K562 (cell line): Measurements from ENCODE around the gene SPAG16. TPM values are rescaled to one million over a fixed set of nuclear protein-coding genes. Genes with fewer than 3 reads are reported as not detected.

Source experiments
- ATAC-seq: fragments of 200-7000 bp; cut with Tn5 transposase; 3 replicates; pipeline ENCODE4 v1.9.1; 2020; ENCODE audit warnings: moderate library complexity
- BruUV-seq: library from RNA; stranded (reverse); fragments of 400-500 nt; replicated peaks from 2 replicates; lab custom pipeline; 2021; lab: Mats Ljungman, UMichigan
- CTCF ChIA-PET: fragments of 300-600 bp; formaldehyde crosslinking; extraction: SDS; loops from one replicate; lab custom pipeline; 2021; ENCODE audit warnings: low intra/inter-chr PET ratio; lab: Yijun Ruan, JAX
- POLR2A ChIA-PET: fragments of 300-600, 350-650 bp; sonication (Branson Sonifier 250); formaldehyde crosslinking; extraction: SDS; loops from one replicate; lab custom pipeline; 2021; ENCODE audit warnings: antibody characterized with exemption, inconsistent platforms; lab: Yijun Ruan, JAX
- DNase-seq, 4 experiments: peaks; one replicate each; pipeline versions ENCODE4 v3.0.0 to v3.0.0-alpha.2; 2011 to 2018; ENCODE audit warnings: low spot score in 3 of 4, mixed read lengths in 3 of 4; ENCODE audit errors: extremely low read depth in 1 of 4
- FAIRE-seq: peaks from 2 replicates; lab custom pipeline; 2011; peaks lifted over from hg19 to GRCh38; lab: Jason Lieb, UNC
- H2AFZ ChIP-seq: 2 replicates; pipeline ENCODE4 v1.6.0; 2011; ENCODE audit warnings: low read depth, low read length, control low read depth, inconsistent platforms
- H3K27ac ChIP-seq: fragments of 200-600 bp; 3 replicates; pipeline ENCODE4 v1.8.0; 2011; ENCODE audit warnings: low read depth, mild to moderate bottlenecking, control low read depth, inconsistent platforms, low read length, moderate library complexity, mixed read lengths; ENCODE audit errors: extremely low read depth
- H3K27me3 ChIP-seq, 2 experiments: fragments of 300-600 bp in 1 of 2; 2 replicates in 1 of 2; 3 replicates in 1 of 2; pipeline versions ENCODE4 v1.6.0 to v1.8.0; 2011; ENCODE audit warnings: inconsistent platforms in 2 of 2, low read length in 2 of 2, mild to moderate bottlenecking in 1 of 2, mixed read lengths in 1 of 2, moderate library complexity in 1 of 2; ENCODE audit not compliant: control insufficient read depth in 2 of 2, insufficient read depth in 2 of 2
- H3K36me3 ChIP-seq: fragments of 300-600 bp; 3 replicates; pipeline ENCODE4 v1.8.0; 2011; ENCODE audit warnings: mild to moderate bottlenecking, low read length, inconsistent platforms; ENCODE audit not compliant: control insufficient read depth, insufficient read depth
- H3K4me1 ChIP-seq, 2 experiments: fragments of 200-600 bp in 1 of 2; replicated peaks in 1 of 2; 2 replicates in 1 of 2; 3 replicates in 1 of 2; pipeline versions ENCODE4 v1.5.1 to v1.8.0; 2011; ENCODE audit warnings: inconsistent platforms in 2 of 2, low read length in 2 of 2, mild to moderate bottlenecking in 1 of 2, mixed read lengths in 1 of 2, moderate library complexity in 1 of 2; ENCODE audit not compliant: control insufficient read depth in 2 of 2, insufficient read depth in 2 of 2
- H3K4me2 ChIP-seq: 2 replicates; pipeline ENCODE4 v1.6.1; 2011; ENCODE audit warnings: low read length, control low read depth, inconsistent platforms, mixed read lengths; ENCODE audit not compliant: insufficient read depth
- H3K4me3 ChIP-seq: fragments of 200-600 bp; sonication (generic), shearing (Covaris generic); 2 replicates; pipeline ENCODE4 v1.5.1; 2016; ENCODE audit warnings: control low read depth, inconsistent platforms
- H3K79me2 ChIP-seq: fragments of 200-600 bp; 3 replicates; pipeline ENCODE4 v1.8.0; 2011; ENCODE audit warnings: low read length, inconsistent platforms; ENCODE audit not compliant: control insufficient read depth, insufficient read depth
- H3K9ac ChIP-seq, 2 experiments: 2 replicates each; pipeline versions ENCODE4 v1.6.0 to v1.6.1; 2011; ENCODE audit warnings: low read depth in 2 of 2, low read length in 2 of 2, control low read depth in 1 of 2, inconsistent platforms in 1 of 2, mild to moderate bottlenecking in 1 of 2, mixed read lengths in 1 of 2; ENCODE audit not compliant: insufficient read depth in 1 of 2
- H3K9me1 ChIP-seq: one replicate; pipeline ENCODE4 v1.6.0; 2011; ENCODE audit warnings: inconsistent platforms, mild to moderate bottlenecking, low read length, moderate library complexity; ENCODE audit not compliant: control insufficient read depth, insufficient read depth
- H3K9me3 ChIP-seq: replicated peaks from 2 replicates; pipeline ENCODE4 v1.5.1; 2011; ENCODE audit warnings: low read depth, low read length, inconsistent platforms; ENCODE audit not compliant: control insufficient read depth, insufficient read depth
- H4K20me1 ChIP-seq: replicated peaks from 2 replicates; pipeline ENCODE4 v1.6.1; 2011; ENCODE audit warnings: low read length, inconsistent platforms, mixed read lengths; ENCODE audit not compliant: control insufficient read depth, insufficient read depth
- CAMTA2 ChIP-seq: fragments of 250-450 bp; sonication (Bioruptor Pico); conservative IDR thresholded peaks from 2 replicates; pipeline ENCODE4 v1.5.1; 2022
- DNMT1 ChIP-seq: fragments of 450-650 bp; IDR thresholded peaks from 2 replicates; pipeline ENCODE4 v1.6.1; 2016; ENCODE audit warnings: antibody characterized with exemption, mild to moderate bottlenecking
- NR0B1 ChIP-seq: fragments of 450-650 bp; IDR thresholded peaks from one replicate; pipeline ENCODE4 v1.6.1; 2018; ENCODE audit warnings: mild to moderate bottlenecking, moderate library complexity; ENCODE audit not compliant: partially characterized antibody
- RBBP5 ChIP-seq: fragments of 200-600 bp; sonication (generic); IDR thresholded peaks from 2 replicates; pipeline ENCODE4 v1.6.1; 2012; ENCODE audit warnings: borderline replicate concordance, mild to moderate bottlenecking, low read length, control low read depth, inconsistent platforms; ENCODE audit not compliant: insufficient read depth, poor library complexity, severe bottlenecking
- RFX5 ChIP-seq: IDR thresholded peaks from 2 replicates; pipeline ENCODE4 v1.6.1; 2011; ENCODE audit warnings: low read depth, mild to moderate bottlenecking, improper control_type of control experiment, low read length
- SLC30A9 ChIP-seq: fragments of 250-450 bp; sonication (Bioruptor Pico); IDR thresholded peaks from 2 replicates; pipeline ENCODE4 v1.8.0; 2022; ENCODE audit warnings: mild to moderate bottlenecking, moderate library complexity
- SOX6 ChIP-seq: fragments of 450-650 bp; IDR thresholded peaks from 2 replicates; pipeline ENCODE4 v1.6.1; 2014; ENCODE audit warnings: mild to moderate bottlenecking
- ZBTB1 ChIP-seq: sonication (generic); formaldehyde crosslinking; IDR thresholded peaks from 2 replicates; pipeline ENCODE4 v1.8.1; 2023; ENCODE audit warnings: missing genetic modification reagents, low read depth, mild to moderate bottlenecking, borderline replicate concordance
- ZNF212 ChIP-seq: fragments of 450-650 bp; formaldehyde crosslinking; IDR thresholded peaks from 2 replicates; pipeline ENCODE4 v1.4.0; 2020; ENCODE audit warnings: mild to moderate bottlenecking
- WGBS: fragments of 100-300 bp; shearing (Covaris generic); methylation state at CpG from one replicate; pipeline ENCODE4 v1.1.6; 2016; ENCODE audit warnings: low coverage, mixed read lengths; ENCODE audit not compliant: insufficient coverage; ENCODE audit errors: missing lambda C conversion rate; 5-methylcytosine and 5-hydroxymethylcytosine counted together
- in situ Hi-C: fragments of 300-500 bp; cut with MboI; formaldehyde crosslinking; loops from 4 replicates; pipeline ENCODE4 v1.15.0; 2018; ENCODE audit warnings: inconsistent platforms, mixed read lengths
- intact Hi-C: fragments of 100-400 bp; cut with micrococcal nuclease; formaldehyde crosslinking; loops from 2 replicates; pipeline ENCODE4 v1.14.2; 2022
- polyA plus RNA-seq, 8 experiments: library from polyadenylated mRNA; depleted of rRNA in 4 of 8; stranded (reverse) in 5 of 8; unstranded in 3 of 8; fragments of >200 nt; fragmentation: Nextera tagmentation in 2 of 8; fragmentation: Illumina TruSeq in 1 of 8; extraction: Ambion mirVana in 2 of 8; extraction: Trizol in 1 of 8; gene quantifications; 2 replicates each; pipeline versions ENCODE4 v1.2.1 to v1.2.3, GENCODE V29; 2011 to 2014; ENCODE audit warnings: inconsistent platforms in 1 of 8, missing spikeins in 1 of 8
- total RNA-seq, 7 experiments: library from RNA; depleted of rRNA in 6 of 7; stranded (reverse); fragments of >200 nt in 6 of 7; fragmentation: Illumina TruSeq in 2 of 7; extraction: Trizol in 2 of 7; gene quantifications; 2 replicates each; pipeline versions ENCODE4 v1.2.1 to v1.2.3, GENCODE V29; 2011 to 2021; ENCODE audit warnings: low replicate concordance in 1 of 7
- TF ChIP-seq, protein P1 (sequence below): fragments of 450-650 bp; formaldehyde crosslinking; IDR thresholded peaks from 2 replicates; pipeline ENCODE4 v1.4.0; 2022; ENCODE audit warnings: missing genetic modification characterization
- TF ChIP-seq, protein P2 (sequence below): sonication (generic); formaldehyde crosslinking; IDR thresholded peaks from 2 replicates; pipeline ENCODE4 v1.8.0; 2022; ENCODE audit warnings: missing genetic modification reagents, mild to moderate bottlenecking, moderate library complexity, borderline replicate concordance
- TF ChIP-seq, protein P3 (sequence below): conservative IDR thresholded peaks from 2 replicates; pipeline ENCODE4 v1.6.1; 2011; ENCODE audit warnings: low read depth, mild to moderate bottlenecking, low read length; ENCODE audit not compliant: control insufficient read depth

The SPAG16 gene
- total and polyA plus RNA-seq, 9 of the 15 experiments (the other 6 are each of a cell fraction or from before 2014, with no cell fraction given), result 0.98 to 5.9 (median 3.5) TPM

- intact Hi-C loops (no loop called here), in situ Hi-C loops (no loop called here)
- Histone ChIP-seq H3K9me1 (no peaks in the 10 kb centered on the region), H3K4me2 (no peak overlapping the region), H3K4me3 (no peak overlapping the region), H3K36me3 (no peaks in the 10 kb centered on the region), H2AFZ (no peak overlapping the region), H3K79me2 (no peaks in the 10 kb centered on the region), H3K9ac (no peak overlapping the region), H4K20me1 (no peaks in the 10 kb centered on the region), H3K27ac (no peak overlapping the region), H3K27me3 (no peaks in the 10 kb centered on the region), H3K4me1 (no peaks in the 10 kb centered on the region), H3K9me3 (no peaks in the 10 kb centered on the region)
- 0% methylated on average over 1 of the region's 1 CpG for WGBS
- BruUV-seq, result no TSS peak
- no peak for ATAC-seq
- no peak for FAIRE-seq
- TF ChIP-seq DNMT1, result no peak
- TF ChIP-seq, protein P1, sequence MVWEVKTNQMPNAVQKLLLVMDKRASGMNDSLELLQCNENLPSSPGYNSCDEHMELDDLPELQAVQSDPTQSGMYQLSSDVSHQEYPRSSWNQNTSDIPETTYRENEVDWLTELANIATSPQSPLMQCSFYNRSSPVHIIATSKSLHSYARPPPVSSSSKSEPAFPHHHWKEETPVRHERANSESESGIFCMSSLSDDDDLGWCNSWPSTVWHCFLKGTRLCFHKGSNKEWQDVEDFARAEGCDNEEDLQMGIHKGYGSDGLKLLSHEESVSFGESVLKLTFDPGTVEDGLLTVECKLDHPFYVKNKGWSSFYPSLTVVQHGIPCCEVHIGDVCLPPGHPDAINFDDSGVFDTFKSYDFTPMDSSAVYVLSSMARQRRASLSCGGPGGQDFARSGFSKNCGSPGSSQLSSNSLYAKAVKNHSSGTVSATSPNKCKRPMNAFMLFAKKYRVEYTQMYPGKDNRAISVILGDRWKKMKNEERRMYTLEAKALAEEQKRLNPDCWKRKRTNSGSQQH (CRISPR knock-in tag), result no peak
- TF ChIP-seq ZBTB1 (CRISPR knock-in tag), result no peak
- TF ChIP-seq, protein P2, sequence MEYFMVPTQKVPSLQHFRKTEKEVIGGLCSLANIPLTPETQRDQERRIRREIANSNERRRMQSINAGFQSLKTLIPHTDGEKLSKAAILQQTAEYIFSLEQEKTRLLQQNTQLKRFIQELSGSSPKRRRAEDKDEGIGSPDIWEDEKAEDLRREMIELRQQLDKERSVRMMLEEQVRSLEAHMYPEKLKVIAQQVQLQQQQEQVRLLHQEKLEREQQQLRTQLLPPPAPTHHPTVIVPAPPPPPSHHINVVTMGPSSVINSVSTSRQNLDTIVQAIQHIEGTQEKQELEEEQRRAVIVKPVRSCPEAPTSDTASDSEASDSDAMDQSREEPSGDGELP (CRISPR knock-in tag), result no peak
- TF ChIP-seq NR0B1, result no peak
- TF ChIP-seq, protein P3, sequence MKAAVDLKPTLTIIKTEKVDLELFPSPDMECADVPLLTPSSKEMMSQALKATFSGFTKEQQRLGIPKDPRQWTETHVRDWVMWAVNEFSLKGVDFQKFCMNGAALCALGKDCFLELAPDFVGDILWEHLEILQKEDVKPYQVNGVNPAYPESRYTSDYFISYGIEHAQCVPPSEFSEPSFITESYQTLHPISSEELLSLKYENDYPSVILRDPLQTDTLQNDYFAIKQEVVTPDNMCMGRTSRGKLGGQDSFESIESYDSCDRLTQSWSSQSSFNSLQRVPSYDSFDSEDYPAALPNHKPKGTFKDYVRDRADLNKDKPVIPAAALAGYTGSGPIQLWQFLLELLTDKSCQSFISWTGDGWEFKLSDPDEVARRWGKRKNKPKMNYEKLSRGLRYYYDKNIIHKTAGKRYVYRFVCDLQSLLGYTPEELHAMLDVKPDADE, result no peak
- TF ChIP-seq SLC30A9, result no peak
- TF ChIP-seq SOX6, result no peak
- TF ChIP-seq RFX5, result no peak
- TF ChIP-seq RBBP5, result no peak
- TF ChIP-seq CAMTA2 (CRISPR knock-in tag), result no peak
- no peak for TF ChIP-seq ZNF212
- DNase-seq, result no peak
- POLR2A ChIA-PET, result no interaction called here
- CTCF ChIA-PET, result no interaction called here
Measured at GRCh38 chr2:213722565-213722964, 438.3 kb downstream of the SPAG16 start.
